ENCODE data around the gene HOXA1. TPM values are rescaled to one million over a fixed set of nuclear protein-coding genes. Genes with fewer than 3 reads are reported as not detected.

The HOXA1 gene
- total and polyA plus RNA-seq, 2 donors from 2014 or later, result 1.1 to 2.4 TPM

DNA sequence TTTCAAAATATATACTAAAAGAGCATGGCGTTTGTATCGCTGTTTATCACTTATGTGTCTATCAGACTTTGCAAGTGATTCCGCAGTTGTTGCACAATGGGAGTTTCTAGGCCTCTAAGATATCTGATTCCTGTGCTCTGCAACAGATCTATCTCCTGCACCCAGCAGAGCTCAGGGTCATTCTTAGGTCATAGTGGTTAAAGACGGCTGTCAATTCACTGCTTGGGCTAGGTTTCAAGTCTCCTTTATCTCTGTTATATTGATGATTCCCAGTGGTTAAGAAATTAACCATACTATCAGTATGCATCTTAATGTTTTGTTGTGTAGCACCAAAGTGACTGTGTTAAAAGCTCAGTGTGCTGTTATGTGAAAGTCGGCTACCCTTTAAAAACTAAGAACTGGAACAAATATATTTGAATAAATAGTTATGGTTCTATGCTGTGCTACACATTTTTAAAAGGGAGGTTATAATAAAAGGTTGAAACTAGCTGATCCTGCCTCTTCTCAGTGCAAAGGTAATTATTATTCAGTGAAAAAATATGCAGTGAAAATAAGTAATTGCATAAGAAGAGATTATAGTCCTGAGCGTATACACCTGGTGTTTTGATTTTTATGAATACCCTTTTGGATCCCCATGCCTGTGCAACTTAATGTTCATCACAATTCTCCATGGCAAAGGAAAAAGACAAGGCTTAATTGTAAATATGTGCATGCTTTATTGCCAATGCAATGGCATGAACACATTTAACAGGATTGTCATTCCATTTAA, 24.0 kb downstream of the HOXA1 start:
- Histone ChIP-seq H3K36me3 (ENCODE audit: control insufficient read depth in 2 of 3, insufficient read depth in 3 of 3, low read length in 3 of 3) (no peaks in the 10 kb centered on the region), H3K9ac (ENCODE audit: low read length in 3 of 3) (no peak overlapping the region), H3K4me1 (ENCODE audit: control insufficient read depth in 2 of 3, insufficient read depth in 2 of 3, low read depth in 1 of 3, low read length in 3 of 3) (no peaks in the 10 kb centered on the region), H3K27me3 (ENCODE audit: control insufficient read depth, insufficient read depth, low read length) (no peaks in the 10 kb centered on the region), H3K4me3 (ENCODE audit: low read length in 3 of 3) (no peak overlapping the region), H3K9me3 (ENCODE audit: control insufficient read depth in 2 of 3, insufficient read depth in 1 of 3, low read length in 3 of 3) (no peaks in the 10 kb centered on the region), H3K27ac (ENCODE audit: low read depth in 2 of 2, low read length in 2 of 2) (no peak overlapping the region)
- intact Hi-C loops (cut with DNase I), result no loop called here
- FAIRE-seq (no peak), DNase-seq (no peak)
- TF ChIP-seq CTCF (IDR thresholded peaks at IDR 0.05; ENCODE audit: borderline replicate concordance, extremely low read depth, insufficient read depth), result no peak

DNA sequence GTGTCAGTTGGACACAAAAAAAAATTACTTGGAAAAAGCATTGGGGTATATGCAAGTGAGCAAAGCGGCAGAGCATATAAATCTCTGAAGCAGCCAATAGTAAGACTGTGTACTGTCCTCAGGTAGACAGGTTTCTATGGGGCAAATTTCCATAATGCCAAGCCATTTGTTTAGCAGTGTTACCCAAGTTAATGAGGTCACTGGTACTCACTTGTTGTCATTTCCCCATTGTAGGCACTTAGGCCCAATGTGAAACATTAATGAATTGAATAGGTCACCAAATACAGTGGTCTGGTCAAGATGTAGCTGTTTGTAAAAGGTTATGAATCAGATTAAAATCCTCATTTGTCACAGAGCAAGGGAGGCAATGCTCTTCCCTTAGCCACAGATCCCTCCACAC, 27.5 kb downstream of the HOXA1 start:
- Histone ChIP-seq H3K9ac (ENCODE audit: low read length in 3 of 3) (no peak overlapping the region), H3K9me3 (ENCODE audit: control insufficient read depth in 2 of 3, insufficient read depth in 1 of 3, low read length in 3 of 3) (no peaks in the 10 kb centered on the region), H3K27ac (ENCODE audit: low read depth in 2 of 2, low read length in 2 of 2) (no peak overlapping the region), H3K4me1 (ENCODE audit: control insufficient read depth in 2 of 3, insufficient read depth in 2 of 3, low read depth in 1 of 3, low read length in 3 of 3) (peaks cover 0 to 5% (median 4%) of the 10 kb centered on the region in 3 donors), H3K27me3 (ENCODE audit: control insufficient read depth, insufficient read depth, low read length) (no peaks in the 10 kb centered on the region), H3K36me3 (ENCODE audit: control insufficient read depth in 2 of 3, insufficient read depth in 3 of 3, low read length in 3 of 3) (no peaks in the 10 kb centered on the region), H3K4me3 (ENCODE audit: low read length in 3 of 3) (no peak overlapping the region)
- FAIRE-seq (no peak), DNase-seq (no peak)
- intact Hi-C loops (cut with DNase I), result no loop called here
- TF ChIP-seq CTCF (IDR thresholded peaks at IDR 0.05; ENCODE audit: borderline replicate concordance, extremely low read depth, insufficient read depth), result no peak

DNA sequence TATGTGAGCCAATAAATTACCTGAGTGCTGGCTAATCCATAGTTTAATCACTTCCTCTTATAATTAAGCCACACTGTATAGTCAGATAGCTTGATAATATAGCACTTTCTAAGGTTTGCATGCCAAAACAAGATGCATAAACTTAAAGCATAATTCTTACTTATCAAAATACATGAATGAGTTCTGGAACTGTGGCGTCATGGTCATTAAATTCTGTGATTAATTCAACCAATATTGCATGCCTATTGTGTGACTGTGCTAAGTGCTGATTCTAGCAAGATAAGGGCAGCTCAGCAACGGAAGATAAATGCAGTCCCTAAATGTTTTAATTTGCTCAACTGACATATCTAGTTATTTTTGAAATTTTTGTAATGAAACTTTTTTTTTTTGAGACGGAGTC, 29.7 kb downstream of the HOXA1 start:
- H3K4me3 ChIP-seq (ENCODE audit: low read length in 3 of 3), result no peak overlapping the region
- no peak for DNase-seq
- H3K27me3 ChIP-seq (ENCODE audit: control insufficient read depth, insufficient read depth, low read length), result no peaks in the 10 kb centered on the region
- intact Hi-C loops (cut with DNase I), result no loop called here
- H3K36me3 ChIP-seq (ENCODE audit: control insufficient read depth in 2 of 3, insufficient read depth in 3 of 3, low read length in 3 of 3), result no peaks in the 10 kb centered on the region
- no peak overlapping the region for H3K27ac ChIP-seq (ENCODE audit: low read depth in 2 of 2, low read length in 2 of 2)
- H3K9ac ChIP-seq (ENCODE audit: low read length in 3 of 3), result no peak overlapping the region
- no peak for TF ChIP-seq CTCF (IDR thresholded peaks at IDR 0.05; ENCODE audit: borderline replicate concordance, extremely low read depth, insufficient read depth)
- FAIRE-seq, result no peak
- peaks cover 0 to 5% (median 4%) of the 10 kb centered on the region in 3 donors for H3K4me1 ChIP-seq (ENCODE audit: control insufficient read depth in 2 of 3, insufficient read depth in 2 of 3, low read depth in 1 of 3, low read length in 3 of 3)
- H3K9me3 ChIP-seq (ENCODE audit: control insufficient read depth in 2 of 3, insufficient read depth in 1 of 3, low read length in 3 of 3), result no peaks in the 10 kb centered on the region

Data from kidney (tissue), 14 donors.